ENCODE data around the gene OIT3.
"Not testable (repeated sequence)": the region's sequence is repeated elsewhere in the genome, so short reads cannot be mapped to it uniquely, and the experiment has no call there.

OIT3 gene

GRCh38 chr10:72910705-72911104 lies 17.2 kb downstream of the OIT3 start:
- Histone ChIP-seq H3K27me3 (no peaks in the 10 kb centered on the region), H4K20me1 (no peaks in the 10 kb centered on the region), H3K4me3 (no peak overlapping the region), H3K9me3 (replicated peaks in 1 of 11) (0 out of 22 replicates have a peak, but pooled peaks cover 0 to 7% (median 0%) of the 10 kb centered on the region in 11 experiments), H3K4me1 (peaks cover 0 to 12% (median 9%) of the 10 kb centered on the region in 10 experiments; a peak in 17 of 20 replicates), H3K36me3 (0 out of 22 replicates have a peak, but pooled peaks cover 0 to 4% (median 0%) of the 10 kb centered on the region in 11 experiments), H3K4me2 (no peak overlapping the region), H3K9ac (no peak overlapping the region), H3K27ac (no peak overlapping the region)
- no peak for TF ChIP-seq Cebpa-rat (IDR thresholded peaks at IDR 0.05)

- no peak for TF ChIP-seq Cebpa-rat (IDR thresholded peaks at IDR 0.05)
- H3K36me3 ChIP-seq: 0 out of 22 replicates have a peak, but pooled peaks cover 0 to 4% (median 0%) of the 10 kb centered on the region in 11 experiments
Observed at GRCh38 chr10:72911758-72912157, 18.2 kb downstream of the OIT3 start.

GRCh38 chr10:72912736-72913135 lies 19.2 kb downstream of the OIT3 start:
- no peak for TF ChIP-seq Cebpa-rat (IDR thresholded peaks at IDR 0.05)
- Histone ChIP-seq H3K4me1 (peaks cover 0 to 11% (median 9%) of the 10 kb centered on the region in 10 experiments; a peak in 13 of 20 replicates), H3K9me3 (replicated peaks in 1 of 11) (0 out of 22 replicates have a peak, but pooled peaks cover 0 to 7% (median 0%) of the 10 kb centered on the region in 11 experiments), H3K27ac (no peak overlapping the region), H3K9ac (no peak overlapping the region), H3K4me2 (peak overlapping the region in 8 of 11 experiments; percentile 16 to 56 (median 38); a peak in 14 of 22 replicates), H3K27me3 (no peaks in the 10 kb centered on the region), H3K36me3 (0 out of 22 replicates have a peak, but pooled peaks cover 0 to 4% (median 0%) of the 10 kb centered on the region in 11 experiments), H4K20me1 (no peaks in the 10 kb centered on the region), H3K4me3 (no peak overlapping the region)

More at GRCh38 chr10:72911758-72912157, 18.2 kb downstream of the OIT3 start:
- H4K20me1 ChIP-seq: no peaks in the 10 kb centered on the region
- no peak overlapping the region for H3K4me3 ChIP-seq
- 0 out of 22 replicates have a peak, but pooled peaks cover 0 to 7% (median 0%) of the 10 kb centered on the region in 11 experiments for H3K9me3 ChIP-seq (replicated peaks in 1 of 11)
- H3K27me3 ChIP-seq: no peaks in the 10 kb centered on the region
- H3K4me2 ChIP-seq: no peak overlapping the region
- no peak overlapping the region for H3K27ac ChIP-seq
- H3K4me1 ChIP-seq: peaks cover 0 to 11% (median 9%) of the 10 kb centered on the region in 10 experiments; a peak in 13 of 20 replicates
- no peak overlapping the region for H3K9ac ChIP-seq

GRCh38 chr10:72913287-72913686 lies 19.7 kb downstream of the OIT3 start:
- H3K9ac ChIP-seq: no peak overlapping the region
- no peaks in the 10 kb centered on the region for H4K20me1 ChIP-seq
- H3K4me1 ChIP-seq: peaks cover 0 to 11% (median 9%) of the 10 kb centered on the region in 10 experiments; a peak in 13 of 20 replicates
- no peaks in the 10 kb centered on the region for H3K27me3 ChIP-seq
- 0 out of 22 replicates have a peak, but pooled peaks cover 0 to 4% (median 0%) of the 10 kb centered on the region in 11 experiments for H3K36me3 ChIP-seq
- H3K27ac ChIP-seq: no peak overlapping the region
- H3K9me3 ChIP-seq (replicated peaks in 1 of 11): peaks cover 0 to 7% (median 1%) of the 10 kb centered on the region in 11 experiments; a peak in 9 of 22 replicates
- no peak overlapping the region for H3K4me3 ChIP-seq
- TF ChIP-seq Cebpa-rat (IDR thresholded peaks at IDR 0.05): no peak
- peak overlapping the region in 8 of 11 experiments; percentile 16 to 56 (median 38); a peak in 15 of 22 replicates for H3K4me2 ChIP-seq

- not testable (repeated sequence) for H3K27me3 ChIP-seq, H3K36me3 ChIP-seq, H3K9ac ChIP-seq, H4K20me1 ChIP-seq, H3K27ac ChIP-seq, H3K4me2 ChIP-seq, H3K4me3 ChIP-seq
- Histone ChIP-seq H3K9me3 (replicated peaks in 1 of 11) (peaks cover 25 to 42% (median 38%) of the 10 kb centered on the region in 11 experiments), H3K4me1 (peaks cover 0 to 11% (median 9%) of the 10 kb centered on the region in 10 experiments; a peak in 13 of 20 replicates)
Observed at GRCh38 chr10:72917201-72917600, 23.7 kb downstream of the OIT3 start.

GRCh38 chr10:72917803-72918332 lies 24.3 kb downstream of the OIT3 start:
- not testable (repeated sequence) for H3K9ac ChIP-seq, H3K27ac ChIP-seq, H3K4me2 ChIP-seq, H3K4me1 ChIP-seq, H3K36me3 ChIP-seq, H3K27me3 ChIP-seq, H3K4me3 ChIP-seq, H4K20me1 ChIP-seq
- peaks cover 32 to 48% (median 44%) of the 10 kb centered on the region in 11 experiments for H3K9me3 ChIP-seq (replicated peaks in 1 of 11)

- no peak overlapping the region for H3K9ac ChIP-seq
- no peak for TF ChIP-seq Cebpa-rat (IDR thresholded peaks at IDR 0.05)
Observed at GRCh38 chr10:72918352-72918751, 24.8 kb downstream of the OIT3 start.

GRCh38 chr10:72921147-72921683 lies 27.7 kb downstream of the OIT3 start:
- H3K27me3 ChIP-seq, H3K4me2 ChIP-seq, H3K27ac ChIP-seq, H4K20me1 ChIP-seq, H3K4me1 ChIP-seq, H3K4me3 ChIP-seq, H3K36me3 ChIP-seq, H3K9ac ChIP-seq: not testable (repeated sequence)
- peaks cover 42 to 63% (median 58%) of the 10 kb centered on the region in 11 experiments for H3K9me3 ChIP-seq (replicated peaks in 1 of 11)

More at GRCh38 chr10:72918352-72918751, 24.8 kb downstream of the OIT3 start:
- H3K4me2 ChIP-seq: no peak overlapping the region
- H3K36me3 ChIP-seq: 0 out of 22 replicates have a peak, but pooled peaks cover 0 to 4% (median 0%) of the 10 kb centered on the region in 11 experiments
- no peaks in the 10 kb centered on the region for H4K20me1 ChIP-seq
- H3K27ac ChIP-seq: no peak overlapping the region
- H3K4me1 ChIP-seq: peaks cover 0 to 5% (median 3%) of the 10 kb centered on the region in 10 experiments; a peak in 13 of 20 replicates
- H3K27me3 ChIP-seq: no peaks in the 10 kb centered on the region
- peaks cover 37 to 53% (median 49%) of the 10 kb centered on the region in 11 experiments for H3K9me3 ChIP-seq (replicated peaks in 1 of 11)
- no peak overlapping the region for H3K4me3 ChIP-seq

GRCh38 chr10:72924351-72924750 lies 30.8 kb downstream of the OIT3 start:
- H3K4me3 ChIP-seq: no peak overlapping the region
- no peaks in the 10 kb centered on the region for H4K20me1 ChIP-seq
- H3K9me3 ChIP-seq (replicated peaks in 1 of 11): peaks cover 41 to 52% (median 47%) of the 10 kb centered on the region in 11 experiments
- H3K4me2 ChIP-seq: no peak overlapping the region
- no peak for TF ChIP-seq Cebpa-rat (IDR thresholded peaks at IDR 0.05)
- 0 out of 22 replicates have a peak, but pooled peaks cover 0 to 3% (median 0%) of the 10 kb centered on the region in 11 experiments for H3K36me3 ChIP-seq
- no peaks in the 10 kb centered on the region for H3K27me3 ChIP-seq
- 0 out of 20 replicates have a peak, but pooled peaks cover 0 to 3% (median 0%) of the 10 kb centered on the region in 10 experiments for H3K4me1 ChIP-seq
- H3K27ac ChIP-seq: no peak overlapping the region
- no peak overlapping the region for H3K9ac ChIP-seq
